ENCODE measurements around the gene SH2B2.
"Not testable (repeated sequence)": the region's sequence is repeated elsewhere in the genome, so short reads cannot be mapped to it uniquely, and the experiment has no call there.

- TF ChIP-seq CTCF (conservative IDR thresholded peaks at IDR 0.05); EZH2 (IDR thresholded peaks at IDR 0.05; ENCODE audit: low read depth): not testable (repeated sequence)
Measured at GRCh38 chr7:102301367-102301766, 14.7 kb downstream of the SH2B2 start.

Measured in PC-9 (cell line).